ENCODE results near the gene MDFIC2.

DNA sequence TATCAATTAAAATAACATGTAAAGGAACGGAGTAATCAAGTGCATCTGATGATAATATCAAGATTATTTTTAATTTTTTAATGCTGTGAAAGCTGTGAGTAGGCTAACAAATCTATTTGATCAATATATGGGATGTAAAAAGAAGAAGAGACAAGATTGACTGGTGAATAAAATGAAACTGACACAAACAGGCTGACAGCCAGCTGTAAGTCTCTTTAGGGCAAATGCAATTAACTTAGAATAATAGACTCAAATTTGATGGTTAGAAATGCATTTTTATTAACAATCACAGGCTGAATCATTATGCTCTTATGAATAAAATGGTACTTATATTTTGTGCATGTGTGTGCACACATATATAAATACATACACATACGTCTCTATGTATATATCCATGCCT, 68.0 kb downstream of the MDFIC2 start:
- TF ChIP-seq CTCF (IDR thresholded peaks at IDR 0.05; ENCODE audit: insufficient read depth, low read length, poor library complexity, severe bottlenecking) (no peak), EZH2phosphoT487 (conservative IDR thresholded peaks at IDR 0.05; ENCODE audit: low read length) (no peak)

All from SU-DHL-6 (cell line).